AG04450 (cell line): Measurements from ENCODE around the gene AGPAT1. TPM values are rescaled to one million over a fixed set of nuclear protein-coding genes. Genes with fewer than 3 reads are reported as not detected.
A peak's percentile ranks its signal among the peaks of the same experiment; 100 is the strongest.
"Not testable (repeated sequence)": the region's sequence is repeated elsewhere in the genome, so short reads cannot be mapped to it uniquely, and the experiment has no call there.

Experiments used
- CTCF ChIA-PET: fragments of 300-600, 350-600 bp; formaldehyde crosslinking; extraction: SDS; loops from one replicate; lab custom pipeline; 2022; ENCODE audit warnings: antibody characterized with exemption, inconsistent platforms; lab: Charles Lee
- POLR2A ChIA-PET: fragments of 350-600 bp; formaldehyde crosslinking; extraction: SDS; loops from one replicate; lab custom pipeline; 2021; ENCODE audit warnings: antibody characterized with exemption, inconsistent platforms; lab: Yijun Ruan, JAX
- DNase-seq: peaks from one replicate; pipeline ENCODE4 v3.0.0-alpha.2; 2011; ENCODE audit warnings: low read depth, low spot score
- H3K27ac ChIP-seq: one replicate; pipeline ENCODE4 v1.5.1; 2012; ENCODE audit warnings: low read depth, low read length, control low read depth
- H3K27me3 ChIP-seq: one replicate; pipeline ENCODE4 v1.6.0; 2012; ENCODE audit warnings: low read length; ENCODE audit not compliant: control insufficient read depth, insufficient read depth
- H3K4me3 ChIP-seq: 2 replicates; pipeline ENCODE4 v1.5.1; 2011; ENCODE audit warnings: mild to moderate bottlenecking, low read depth, low read length, control low read depth
- H3K9me3 ChIP-seq: 2 replicates; pipeline ENCODE4 v1.5.1; 2012; ENCODE audit warnings: low read length; ENCODE audit not compliant: control insufficient read depth, insufficient read depth
- CTCF ChIP-seq: IDR thresholded peaks from 2 replicates; pipeline ENCODE4 v1.5.1; 2011; ENCODE audit warnings: low read depth, low read length, control low read depth, inconsistent platforms
- polyA plus RNA-seq: library from polyadenylated mRNA; depleted of rRNA; stranded (reverse); fragments of >200 nt; gene quantifications from 2 replicates; pipeline ENCODE4 v1.2.3, GENCODE V29; 2011

AGPAT1 gene
- polyA plus RNA-seq, 1 experiment, result 97.1 TPM

- Histone ChIP-seq H3K4me3 (no peak overlapping the region), H3K27me3 (no peaks in the 10 kb centered on the region), H3K9me3 (peaks cover 4% of the 10 kb centered on the region; the same call in 1 of the 2 replicates), H3K27ac (no peak overlapping the region)
- ChIA-PET CTCF (interaction anchor here (2.1 kb wide), 1 partner anchor 8 kb away, joined by 17 read pairs; no protein-coding TSS in a partner anchor), POLR2A (interaction anchor here (0.9 kb wide), 1 partner anchor 10 kb away, joined by 4 read pairs; no protein-coding TSS in a partner anchor)
- DNase-seq, result no peak
- TF ChIP-seq CTCF, result no peak
Measured at GRCh38 chr6:32187009-32187709, 11.3 kb upstream of the AGPAT1 start.

GRCh38 chr6:32186151-32186840 lies 10.4 kb upstream of the AGPAT1 start:
- H3K9me3 ChIP-seq, DNase-seq, POLR2A ChIA-PET, H3K4me3 ChIP-seq, H3K27me3 ChIP-seq: not testable (repeated sequence)
- H3K27ac ChIP-seq, result peak overlapping the region; percentile 31
- CTCF ChIA-PET, result interaction anchor here (2.1 kb wide), 1 partner anchor 9 kb away, joined by 17 read pairs; no protein-coding TSS in a partner anchor

GRCh38 chr6:32185681-32186131 lies 9.8 kb upstream of the AGPAT1 start:
- H3K27me3 ChIP-seq, POLR2A ChIA-PET, H3K9me3 ChIP-seq, H3K4me3 ChIP-seq, H3K27ac ChIP-seq: not testable (repeated sequence)
- peak; percentile 67 for DNase-seq
- CTCF ChIA-PET, result interaction anchor here (2.1 kb wide), 1 partner anchor 10 kb away, joined by 17 read pairs; no protein-coding TSS in a partner anchor

GRCh38 chr6:32184084-32184640 lies 8.3 kb upstream of the AGPAT1 start, which contains the start of gene AGER:
AGER (minus strand) TSS chr6:32184253; CDS start chr6:32184222, 31 bp downstream.
- Histone ChIP-seq H3K27me3 (no peaks in the 10 kb centered on the region), H3K4me3 (no peak within 1 kb of the TSS), H3K9me3 (peaks cover under 1% of the 10 kb centered on the region; the same call in 1 of the 2 replicates), H3K27ac (no peak within 1 kb of the TSS)
- CTCF ChIA-PET, result no interaction called here
- no peak for DNase-seq
- TF ChIP-seq CTCF, result no peak
- POLR2A ChIA-PET, result no interaction called here

- Histone ChIP-seq H3K27me3 (no peaks in the 10 kb centered on the region), H3K9me3 (no peaks in the 10 kb centered on the region), H3K4me3 (no peak overlapping the region), H3K27ac (no peak overlapping the region)
- no peak for DNase-seq
- TF ChIP-seq CTCF, result no peak
- ChIA-PET CTCF (no interaction called here), POLR2A (no interaction called here)
Measured at GRCh38 chr6:32183483-32184083, 7.7 kb upstream of the AGPAT1 start.
